Measurements from ENCODE around the gene ZNF581. TPM values are rescaled to one million over a fixed set of nuclear protein-coding genes. Genes with fewer than 3 reads are reported as not detected.
A peak's percentile ranks its signal among the peaks of the same experiment; 100 is the strongest.

Gene ZNF581
- total RNA-seq, 1 experiment from 2014 or later, result 37.1 TPM

- CTCF ChIA-PET, result interaction anchor here (0.6 to 2.1 kb wide), 2 partner anchors 16 to 75 kb away, joined by 3 to 6 read pairs; partner anchors contain the start of gene ZNF579
Observed at GRCh38 chr19:55655648-55656040, 12.2 kb downstream of the ZNF581 start.

GRCh38 chr19:55656552-55656951 is 13.1 kb downstream of the ZNF581 start:
- intact Hi-C loops (cut with micrococcal nuclease; ENCODE audit: unreplicated experiment), result loop anchor here (2.0 kb wide), 1 partner anchor 14 kb away; no protein-coding TSS in a partner anchor
- no TSS peak for BruUV-seq (replicated peaks)
- TF ChIP-seq CTCF (conservative IDR thresholded peaks at IDR 0.05; ENCODE audit: low read depth, low read length) (no peak), EZH2 (IDR thresholded peaks at IDR 0.05; ENCODE audit: borderline replicate concordance, low read depth, low read length, poor library complexity, severe bottlenecking) (no peak)
- peaks cover 18% of the 10 kb centered on the region for H3K4me1 ChIP-seq (ENCODE audit: insufficient read depth, low read length, poor library complexity, severe bottlenecking)
- no peaks in the 10 kb centered on the region for H3K27me3 ChIP-seq (replicated peaks; ENCODE audit: insufficient read depth, low read depth, low read length, poor library complexity)
- peak overlapping the region; percentile 99 for H3K27ac ChIP-seq (ENCODE audit: low read depth, low read length, poor library complexity, severe bottlenecking)
- H3K36me3 ChIP-seq (ENCODE audit: insufficient read depth, low read length, poor library complexity, severe bottlenecking), result peaks cover 33% of the 10 kb centered on the region
- no peak for DNase-seq (ENCODE audit: low spot score)
- POLR2A ChIA-PET (ENCODE audit: low non-redundant PET), result no interaction called here
- no peaks in the 10 kb centered on the region for H3K9me3 ChIP-seq (ENCODE audit: low read depth, low read length, poor library complexity, severe bottlenecking)
- CTCF ChIA-PET, result interaction anchor here (2.1 kb wide), 1 partner anchor 15 kb away, joined by 6 read pairs; no protein-coding TSS in a partner anchor
- peak overlapping the region; percentile 83 for H3K4me3 ChIP-seq (ENCODE audit: low read depth, low read length, poor library complexity, severe bottlenecking)

More at GRCh38 chr19:55655648-55656040, 12.2 kb downstream of the ZNF581 start:
- no peak for DNase-seq (ENCODE audit: low spot score)
- Histone ChIP-seq H3K36me3 (ENCODE audit: insufficient read depth, low read length, poor library complexity, severe bottlenecking) (peaks cover 31% of the 10 kb centered on the region), H3K4me1 (ENCODE audit: insufficient read depth, low read length, poor library complexity, severe bottlenecking) (peaks cover 18% of the 10 kb centered on the region), H3K4me3 (ENCODE audit: low read depth, low read length, poor library complexity, severe bottlenecking) (peak overlapping the region; percentile 83), H3K27ac (ENCODE audit: low read depth, low read length, poor library complexity, severe bottlenecking) (peak overlapping the region; percentile 99), H3K27me3 (replicated peaks; ENCODE audit: insufficient read depth, low read depth, low read length, poor library complexity) (no peaks in the 10 kb centered on the region), H3K9me3 (ENCODE audit: low read depth, low read length, poor library complexity, severe bottlenecking) (no peaks in the 10 kb centered on the region)
- TF ChIP-seq EZH2 (IDR thresholded peaks at IDR 0.05; ENCODE audit: borderline replicate concordance, low read depth, low read length, poor library complexity, severe bottlenecking) (no peak), CTCF (conservative IDR thresholded peaks at IDR 0.05; ENCODE audit: low read depth, low read length) (no peak)
- POLR2A ChIA-PET (ENCODE audit: low non-redundant PET), result no interaction called here
- BruUV-seq (replicated peaks), result TSS peak; percentile 53
- intact Hi-C loops (cut with micrococcal nuclease; ENCODE audit: unreplicated experiment), result loop anchor here (2.0 kb wide), 1 partner anchor 15 kb away; no protein-coding TSS in a partner anchor

- Histone ChIP-seq H3K27me3 (replicated peaks; ENCODE audit: insufficient read depth, low read depth, low read length, poor library complexity) (no peaks in the 10 kb centered on the region), H3K9me3 (ENCODE audit: low read depth, low read length, poor library complexity, severe bottlenecking) (no peaks in the 10 kb centered on the region), H3K27ac (ENCODE audit: low read depth, low read length, poor library complexity, severe bottlenecking) (peak overlapping the region; percentile 99), H3K4me1 (ENCODE audit: insufficient read depth, low read length, poor library complexity, severe bottlenecking) (peaks cover 18% of the 10 kb centered on the region), H3K4me3 (ENCODE audit: low read depth, low read length, poor library complexity, severe bottlenecking) (peak overlapping the region; percentile 83), H3K36me3 (ENCODE audit: insufficient read depth, low read length, poor library complexity, severe bottlenecking) (peaks cover 39% of the 10 kb centered on the region)
- CTCF ChIA-PET, result interaction anchor here (2.1 kb wide), 1 partner anchor 15 kb away, joined by 6 read pairs; no protein-coding TSS in a partner anchor
- no peak for TF ChIP-seq EZH2 (IDR thresholded peaks at IDR 0.05; ENCODE audit: borderline replicate concordance, low read depth, low read length, poor library complexity, severe bottlenecking)
- no peak for TF ChIP-seq CTCF (conservative IDR thresholded peaks at IDR 0.05; ENCODE audit: low read depth, low read length)
- BruUV-seq (replicated peaks), result no TSS peak
- POLR2A ChIA-PET (ENCODE audit: low non-redundant PET), result no interaction called here
- no peak for DNase-seq (ENCODE audit: low spot score)
- intact Hi-C loops (cut with micrococcal nuclease; ENCODE audit: unreplicated experiment), result loop anchor here (2.0 kb wide), 1 partner anchor 14 kb away; no protein-coding TSS in a partner anchor
Observed at GRCh38 chr19:55656988-55657747, 13.7 kb downstream of the ZNF581 start.
